Measurements from ENCODE around the gene EFCAB9. TPM values are rescaled to one million over a fixed set of nuclear protein-coding genes. Genes with fewer than 3 reads are reported as not detected.

Gene EFCAB9
- total RNA-seq, 1 donor from 2014 or later: not detected

DNA sequence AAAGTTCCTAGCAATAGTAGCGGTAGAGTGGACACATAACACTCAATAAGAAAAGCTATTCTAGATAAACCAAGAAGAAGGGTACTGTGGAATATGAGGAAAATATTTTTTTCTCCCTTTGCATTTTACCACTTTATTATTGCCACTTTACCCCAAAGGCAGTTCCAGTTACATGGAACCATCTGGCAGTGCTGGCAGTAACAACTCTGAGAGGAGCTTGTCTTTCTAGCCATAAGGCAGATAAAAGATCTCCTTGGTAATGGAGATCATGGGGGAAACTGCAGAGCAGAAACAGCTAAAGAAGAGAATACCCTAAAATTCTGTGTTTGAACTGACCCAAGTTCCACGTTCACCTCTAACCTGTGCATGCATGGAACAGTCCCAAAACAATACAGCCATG lies 51.1 kb downstream of the EFCAB9 start:
- ATAC-seq: no peak

DNA sequence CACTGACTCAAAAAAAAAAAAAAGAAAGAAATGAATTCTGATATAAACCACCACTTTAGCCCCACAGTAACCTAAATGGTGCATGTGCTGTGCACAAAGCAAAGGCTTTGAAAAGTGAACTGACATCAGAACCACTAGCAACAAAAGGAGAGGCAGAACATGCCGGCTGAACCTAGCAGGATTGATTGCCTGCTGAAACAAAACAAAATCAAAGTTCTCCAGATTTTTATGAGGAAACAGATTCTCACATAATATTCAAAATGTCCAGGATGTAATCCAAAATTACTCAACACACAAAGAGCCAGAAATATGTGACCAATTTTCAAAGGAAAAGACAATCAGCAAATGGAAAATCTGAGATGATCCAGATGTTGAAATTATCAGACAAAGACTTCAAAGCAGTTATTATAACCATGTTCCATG lies 51.7 kb downstream of the EFCAB9 start:
- no peak for ATAC-seq

DNA sequence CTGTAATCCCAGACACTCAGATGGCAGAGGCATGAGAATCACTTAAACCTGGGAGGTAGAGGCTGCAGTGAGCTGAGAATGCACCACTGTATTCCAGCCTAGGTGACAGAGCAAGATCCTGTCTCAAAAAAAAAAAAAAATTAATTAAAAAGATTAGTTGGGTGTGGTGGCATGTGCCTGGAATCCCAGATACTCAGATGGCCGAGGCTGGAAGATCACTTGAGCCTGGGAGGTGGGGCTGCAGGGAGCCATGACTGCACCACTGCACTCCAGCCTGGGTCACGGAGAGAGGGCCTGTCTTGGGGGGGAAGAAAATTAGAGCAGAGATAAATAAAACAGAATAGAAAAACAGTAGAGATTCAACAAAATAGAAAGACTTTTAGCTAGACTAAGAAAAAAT lies 54.7 kb downstream of the EFCAB9 start:
- no peak for ATAC-seq

DNA sequence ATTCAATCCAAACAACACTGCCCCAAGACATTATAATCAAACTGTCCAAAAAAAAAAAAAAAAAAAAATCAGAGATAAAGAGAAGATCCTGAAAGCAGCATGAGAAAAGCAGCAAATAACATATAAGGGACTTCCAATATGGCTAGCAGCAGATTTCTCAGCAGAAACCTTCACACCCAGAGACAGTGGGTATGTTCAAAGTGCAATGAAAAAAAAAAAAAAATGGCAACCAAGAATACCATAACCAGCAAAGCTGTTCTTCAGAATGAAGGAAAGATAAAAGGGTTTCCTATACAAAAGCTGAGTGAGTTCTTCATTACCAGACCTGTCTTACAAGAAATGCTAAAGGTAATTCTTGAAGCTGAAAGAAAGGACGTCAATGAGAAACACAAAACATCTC lies 57.4 kb downstream of the EFCAB9 start:
- no peak for ATAC-seq

DNA sequence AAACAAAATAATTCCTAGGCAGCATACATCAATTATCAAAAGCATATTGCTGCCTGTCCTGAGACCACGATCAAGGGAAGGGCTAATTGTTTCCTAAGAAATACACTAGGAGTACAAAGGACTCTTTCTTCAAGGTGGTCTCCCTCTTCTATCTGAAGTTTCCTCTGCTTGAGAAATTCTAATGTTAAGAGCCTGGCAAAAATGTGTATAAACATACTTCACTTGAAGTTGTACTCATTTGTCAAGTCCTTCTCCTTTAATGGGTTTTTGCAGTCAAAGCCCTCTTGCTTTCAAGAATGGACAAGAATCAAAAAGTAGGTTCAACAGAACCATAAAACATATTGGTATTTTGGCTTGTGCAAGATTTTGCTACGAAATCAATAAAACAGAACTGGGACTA lies 58.5 kb downstream of the EFCAB9 start:
- ATAC-seq: no peak

Other genes with a start within 250 kb of the EFCAB9 start
- gene FBXW11, start 187.5 kb upstream of the EFCAB9 start, total RNA-seq: 45.9 TPM
- 7.3 TPM for gene STK10, start 5.9 kb upstream of the EFCAB9 start, total RNA-seq
- 7.8 TPM for gene UBTD2, start 89.6 kb downstream of the EFCAB9 start, total RNA-seq

Measured in esophagus mucosa (tissue), 1 donor.